H1 (cell line): ENCODE measurements around the gene PHOSPHO2. TPM values are rescaled to one million over a fixed set of nuclear protein-coding genes. Genes with fewer than 3 reads are reported as not detected.

Experiments used
- CTCF ChIA-PET: fragments of 300-600 bp; sonication (Branson Sonifier 250); formaldehyde crosslinking; loops from one replicate; lab custom pipeline; 2021; ENCODE audit not compliant: partially characterized antibody; lab: Charles Lee
- POLR2A ChIA-PET: fragments of 300-600 bp; sonication (Branson Sonifier 250); formaldehyde crosslinking; loops from one replicate; lab custom pipeline; 2021; ENCODE audit warnings: inconsistent platforms; ENCODE audit not compliant: partially characterized antibody; lab: Charles Lee
- DNase-seq, 2 experiments: peaks; one replicate each; pipeline versions ENCODE4 v3.0.0 to v3.0.0-alpha.2; 2010 to 2022; ENCODE audit warnings: low spot score in 2 of 2, low read depth in 1 of 2, mixed read lengths in 1 of 2
- FAIRE-seq: peaks from 2 replicates; lab custom pipeline; 2011; peaks lifted over from hg19 to GRCh38; lab: Jason Lieb, UNC
- H2AFZ ChIP-seq: 2 replicates; pipeline ENCODE4 v1.8.1; 2012; ENCODE audit warnings: low read length, inconsistent platforms
- H2AK5ac ChIP-seq: 2 replicates; pipeline ENCODE4 v1.6.1; 2013; ENCODE audit warnings: low read depth, low read length
- H2BK120ac ChIP-seq: replicated peaks from 2 replicates; pipeline ENCODE3; 2013; ENCODE audit warnings: low read depth, low read length, inconsistent platforms
- H2BK12ac ChIP-seq: 2 replicates; pipeline ENCODE4 v1.6.1; 2013; ENCODE audit warnings: low read depth, low read length
- H2BK15ac ChIP-seq: 2 replicates; pipeline ENCODE4 v1.6.1; 2013; ENCODE audit warnings: low read length
- H2BK20ac ChIP-seq: 2 replicates; pipeline ENCODE4 v1.6.1; 2013; ENCODE audit warnings: low read length
- H2BK5ac ChIP-seq: 2 replicates; pipeline ENCODE4 v1.6.1; 2013; ENCODE audit warnings: low read depth, low read length
- H3K14ac ChIP-seq: 2 replicates; pipeline ENCODE4 v1.6.1; 2013; ENCODE audit warnings: inconsistent platforms; ENCODE audit not compliant: insufficient read length
- H3K18ac ChIP-seq: 2 replicates; pipeline ENCODE4 v1.6.1; 2013; ENCODE audit warnings: low read length; ENCODE audit errors: extremely low read depth
- H3K23ac ChIP-seq: 2 replicates; pipeline ENCODE4 v1.6.1; 2013; ENCODE audit warnings: inconsistent platforms; ENCODE audit not compliant: insufficient read length
- H3K23me2 ChIP-seq: 2 replicates; pipeline ENCODE4 v1.6.1; 2013; ENCODE audit warnings: low read depth, low read length
- H3K27ac ChIP-seq: 2 replicates; pipeline ENCODE4 v1.6.1; 2011; ENCODE audit warnings: low read depth, low read length, inconsistent platforms
- H3K27me3 ChIP-seq, 4 experiments: replicated peaks in 1 of 4; 1 replicate in 1 of 4; 2 replicates in 3 of 4; pipeline versions ENCODE4 v1.6.1 to v1.8.1; 2011 to 2013; ENCODE audit warnings: low read length in 3 of 4, mild to moderate bottlenecking in 3 of 4, inconsistent platforms in 2 of 4, mixed read lengths in 2 of 4, moderate library complexity in 1 of 4; ENCODE audit not compliant: control insufficient read depth in 3 of 4, insufficient read depth in 3 of 4; ENCODE audit errors: extremely low read depth in 1 of 4
- H3K36me3 ChIP-seq, 4 experiments: 2 replicates each; pipeline versions ENCODE4 v1.6.1 to v1.8.1; 2011 to 2013; ENCODE audit warnings: mild to moderate bottlenecking in 4 of 4, low read length in 3 of 4, moderate library complexity in 2 of 4, control low read depth in 1 of 4, inconsistent platforms in 1 of 4; ENCODE audit not compliant: insufficient read depth in 4 of 4, control insufficient read depth in 2 of 4
- H3K4ac ChIP-seq: replicated peaks from 2 replicates; pipeline ENCODE3; 2013; ENCODE audit warnings: low read length, low read depth, mixed read lengths, inconsistent platforms; ENCODE audit not compliant: insufficient read length
- H3K4me1 ChIP-seq, 4 experiments: replicated peaks in 1 of 4; 1 replicate in 1 of 4; 2 replicates in 3 of 4; pipeline versions ENCODE4 v1.6.1 to v1.8.1; 2011 to 2013; ENCODE audit warnings: low read length in 3 of 4, inconsistent platforms in 2 of 4, mixed read lengths in 1 of 4; ENCODE audit not compliant: insufficient read depth in 4 of 4, control insufficient read depth in 3 of 4
- H3K4me2 ChIP-seq, 2 experiments: 2 replicates each; pipeline versions ENCODE4 v1.6.1 to v1.8.1; 2011 to 2013; ENCODE audit warnings: low read depth in 2 of 2, low read length in 2 of 2, control low read depth in 1 of 2, inconsistent platforms in 1 of 2, mild to moderate bottlenecking in 1 of 2; ENCODE audit not compliant: insufficient read depth in 1 of 2
- H3K4me3 ChIP-seq, 4 experiments: fragments of 200-600, 300-600 bp in 1 of 4; sonication (generic), shearing (Covaris generic), sonication (Bioruptor Twin) in 1 of 4; 2 replicates each; pipeline versions ENCODE4 v1.5.1 to v1.8.1; 2011 to 2016; ENCODE audit warnings: low read length in 4 of 4, low read depth in 3 of 4, control low read depth in 2 of 4, inconsistent platforms in 2 of 4, mild to moderate bottlenecking in 2 of 4, mixed read lengths in 1 of 4, moderate library complexity in 1 of 4; ENCODE audit not compliant: insufficient read depth in 2 of 4; ENCODE audit errors: extremely low read depth in 1 of 4
- H3K56ac ChIP-seq: replicated peaks from 2 replicates; pipeline ENCODE3; 2013; ENCODE audit warnings: low read depth, mild to moderate bottlenecking, mixed read lengths, low read length, inconsistent platforms; ENCODE audit not compliant: insufficient read length
- H3K79me1 ChIP-seq: 2 replicates; pipeline ENCODE4 v1.6.1; 2013; ENCODE audit warnings: low read depth, low read length, control low read depth
- H3K79me2 ChIP-seq, 2 experiments: 2 replicates each; pipeline versions ENCODE4 v1.6.1 to v1.8.1; 2012 to 2013; ENCODE audit warnings: low read length in 2 of 2, mild to moderate bottlenecking in 2 of 2, inconsistent platforms in 1 of 2; ENCODE audit not compliant: insufficient read depth in 2 of 2, control insufficient read depth in 1 of 2
- H3K9ac ChIP-seq, 4 experiments: replicated peaks in 1 of 4; 1 replicate in 1 of 4; 2 replicates in 3 of 4; pipeline versions ENCODE4 v1.6.1 to v1.8.1; 2011 to 2013; ENCODE audit warnings: low read depth in 3 of 4, low read length in 3 of 4, control low read depth in 2 of 4, mild to moderate bottlenecking in 2 of 4, moderate library complexity in 2 of 4, inconsistent platforms in 1 of 4; ENCODE audit errors: extremely low read depth in 1 of 4
- H3K9me3 ChIP-seq, 2 experiments: 2 replicates each; pipeline versions ENCODE4 v1.6.1 to v1.8.1; 2012 to 2013; ENCODE audit warnings: mild to moderate bottlenecking in 2 of 2, moderate library complexity in 2 of 2, control low read depth in 1 of 2, inconsistent platforms in 1 of 2, low read depth in 1 of 2, low read length in 1 of 2, mixed read lengths in 1 of 2; ENCODE audit not compliant: insufficient read depth in 2 of 2
- H4K20me1 ChIP-seq, 2 experiments: replicated peaks in 1 of 2; 2 replicates each; pipeline versions ENCODE3 to v1.8.1; 2011 to 2013; ENCODE audit warnings: inconsistent platforms in 2 of 2, low read length in 2 of 2, mild to moderate bottlenecking in 1 of 2; ENCODE audit not compliant: insufficient read depth in 2 of 2, control insufficient read depth in 1 of 2
- H4K5ac ChIP-seq: 2 replicates; pipeline ENCODE4 v1.6.1; 2013; ENCODE audit warnings: low read length, low read depth, mixed read lengths, inconsistent platforms; ENCODE audit not compliant: insufficient read length
- H4K8ac ChIP-seq: 2 replicates; pipeline ENCODE4 v1.8.0; 2013; ENCODE audit warnings: mild to moderate bottlenecking, moderate library complexity, low read length, inconsistent platforms; ENCODE audit not compliant: insufficient read depth; ENCODE audit errors: extremely low read depth
- H4K91ac ChIP-seq: replicated peaks from 2 replicates; pipeline ENCODE3; 2013; ENCODE audit warnings: low read length, mixed read lengths, inconsistent platforms; ENCODE audit not compliant: insufficient read length
- ASH2L ChIP-seq: fragments of 200-600, 300-600 bp; sonication (generic); IDR thresholded peaks from one replicate; pipeline ENCODE4 v1.7.1; 2017; ENCODE audit warnings: low read length
- NANOG ChIP-seq: IDR thresholded peaks from 2 replicates; pipeline ENCODE4 v1.6.1; 2011; ENCODE audit warnings: low read length, low read depth, mild to moderate bottlenecking, inconsistent platforms; ENCODE audit not compliant: insufficient read depth, poor library complexity, severe bottlenecking
- SRF ChIP-seq: IDR thresholded peaks from 2 replicates; pipeline ENCODE4 v1.6.1; 2011; ENCODE audit warnings: mild to moderate bottlenecking, low read depth, low read length, moderate library complexity
- WGBS, 2 experiments: shearing (Covaris generic) in 1 of 2; methylation state at CpG; one replicate each; pipeline versions ENCODE4 v1.1.6 to v1.1.7; 2013 to 2015; ENCODE audit warnings: low lambda C conversion rate in 2 of 2, mixed read lengths in 2 of 2, inconsistent platforms in 1 of 2, low coverage in 1 of 2, missing lambda C conversion rate in 1 of 2; ENCODE audit not compliant: insufficient replicate concordance in 2 of 2, insufficient coverage in 1 of 2, insufficient read length in 1 of 2; ENCODE audit errors: extremely low coverage in 1 of 2, missing lambda C conversion rate in 1 of 2; 5-methylcytosine and 5-hydroxymethylcytosine counted together
- polyA plus RNA-seq, 7 experiments: library from polyadenylated mRNA; depleted of rRNA in 3 of 7; stranded (reverse) in 5 of 7; unstranded in 2 of 7; fragments of >200 nt in 5 of 7; fragments of 200-250 nt in 2 of 7; gene quantifications; 1 replicate in 5 of 7; 2 replicates in 1 of 7; 4 replicates in 1 of 7; pipeline versions ENCODE4 v1.2.1 to v1.2.3, GENCODE V29; 2011 to 2013; ENCODE audit warnings: missing spikeins in 2 of 7, mixed read lengths in 2 of 7
- total RNA-seq: library from RNA; stranded (reverse); fragmentation: NEBNext Ultra II Directional; extraction: Animal tissue kit (Norgen Biotek cat#: 25700); gene quantifications from 2 replicates; pipeline ENCODE4 v1.2.1, GENCODE V29; 2021

The PHOSPHO2 gene
- total and polyA plus RNA-seq, 2 of the 8 experiments (the other 6 are each of a cell fraction or from before 2014, with no cell fraction given): 2.4 to 8.5 TPM

- no peak overlapping the region for H2BK5ac ChIP-seq
- H3K18ac ChIP-seq: no peak overlapping the region
- no peak for TF ChIP-seq ASH2L
- no peak for TF ChIP-seq SRF
- TF ChIP-seq NANOG: no peak
- TF ChIP-seq, all 59 proteins: peak for 0
- H3K79me1 ChIP-seq: no peaks in the 10 kb centered on the region
- no peaks in the 10 kb centered on the region for H3K4me1 ChIP-seq
- no peak overlapping the region for H3K27ac ChIP-seq
- no peak overlapping the region for H2BK20ac ChIP-seq
- FAIRE-seq (no peak), DNase-seq (no peak)
- H2BK12ac ChIP-seq: no peak overlapping the region
- H4K91ac ChIP-seq: no peak overlapping the region
- H3K14ac ChIP-seq: no peak overlapping the region
- no peak overlapping the region for H3K4ac ChIP-seq
- no peaks in the 10 kb centered on the region for H3K27me3 ChIP-seq
- WGBS, 2 experiments: 94% methylated on average over 1 of the region's 1 CpG; no CpG with 5 or more reads in 1 of the 2 experiments
- no peak overlapping the region for H2AFZ ChIP-seq
- H3K9ac ChIP-seq: no peak overlapping the region
- no peaks in the 10 kb centered on the region for H3K9me3 ChIP-seq
- H4K8ac ChIP-seq: no peak overlapping the region
- no peak overlapping the region for H3K4me2 ChIP-seq
- H3K36me3 ChIP-seq: no peaks in the 10 kb centered on the region
- H3K23me2 ChIP-seq: no peaks in the 10 kb centered on the region
- POLR2A ChIA-PET: interaction anchor here (0.6 kb wide), 1 partner anchor 81 kb away, joined by 4 read pairs; no protein-coding TSS in a partner anchor
- no peak overlapping the region for H3K23ac ChIP-seq
- no peaks in the 10 kb centered on the region for H4K20me1 ChIP-seq
- no peak overlapping the region for H2BK15ac ChIP-seq
- CTCF ChIA-PET: interaction anchor here (0.8 kb wide), 1 partner anchor 9 kb away, joined by 3 read pairs; no protein-coding TSS in a partner anchor
- no peak overlapping the region for H4K5ac ChIP-seq
- H3K4me3 ChIP-seq: no peak overlapping the region
- no peak overlapping the region for H2AK5ac ChIP-seq
- H3K56ac ChIP-seq: no peak overlapping the region
- H2BK120ac ChIP-seq: no peak overlapping the region
- no peaks in the 10 kb centered on the region for H3K79me2 ChIP-seq
Observed at GRCh38 chr2:169662744-169663143, 31.5 kb upstream of the PHOSPHO2 start.
